HG02798 (cell line): ENCODE data around the gene STAMBP.

Source experiments
- ATAC-seq: cut with Tn5 transposase; IDR thresholded peaks from one replicate; pipeline ENCODE4 v1.9.1; 2021; ENCODE audit warnings: mild to moderate bottlenecking; ENCODE audit not compliant: unreplicated experiment, poor library complexity

Gene STAMBP

DNA sequence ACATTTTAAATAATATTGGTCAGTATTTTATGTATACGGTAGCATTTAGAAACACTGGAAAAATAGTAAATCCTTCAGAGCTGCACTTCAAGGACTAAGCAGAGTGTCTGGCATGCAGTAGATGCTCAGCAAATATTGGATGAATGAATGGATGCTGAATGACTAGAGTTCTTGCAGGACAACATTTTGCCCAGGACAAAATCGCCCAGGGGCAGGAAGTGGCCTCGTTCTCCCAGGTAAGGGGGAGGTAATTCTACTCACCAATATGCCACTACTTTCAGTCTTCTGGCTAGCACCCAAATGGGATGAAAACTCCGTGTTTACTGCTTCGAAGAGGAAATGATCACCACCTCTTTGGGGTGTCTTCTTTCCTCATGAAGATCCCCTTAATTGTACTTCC, 93.9 kb downstream of the STAMBP start:
- no peak for ATAC-seq
